K562 (cell line): ENCODE data around the gene LHPP. TPM values are rescaled to one million over a fixed set of nuclear protein-coding genes. Genes with fewer than 3 reads are reported as not detected.

Source experiments
- DLX4 ChIP-seq: fragments of 250-450 bp; sonication (Bioruptor Pico); IDR thresholded peaks from 2 replicates; pipeline ENCODE4 v1.6.1; 2021; ENCODE audit warnings: mild to moderate bottlenecking
- GTF2A2 ChIP-seq: IDR thresholded peaks from 2 replicates; pipeline ENCODE4 v1.6.1; 2016; ENCODE audit warnings: mild to moderate bottlenecking, missing genetic modification characterization, missing compliant biosample characterization
- MGA ChIP-seq: fragments of 450-650 bp; IDR thresholded peaks from 2 replicates; pipeline ENCODE4 v1.6.1; 2016; ENCODE audit warnings: mild to moderate bottlenecking, moderate library complexity
- PHF20 ChIP-seq: fragments of 450-650 bp; IDR thresholded peaks from 2 replicates; pipeline ENCODE4 v1.6.1; 2018; ENCODE audit not compliant: partially characterized antibody
- SMARCA5 ChIP-seq: fragments of 450-650 bp; IDR thresholded peaks from 2 replicates; pipeline ENCODE4 v1.6.1; 2016
- SRSF3 ChIP-seq: fragments of 200-400 bp; formaldehyde crosslinking; IDR thresholded peaks from 2 replicates; pipeline ENCODE4 v1.6.1; 2016; ENCODE audit warnings: mild to moderate bottlenecking, low read length, moderate library complexity; ENCODE audit not compliant: insufficient read depth
- ZBTB26 ChIP-seq: fragments of 450-650 bp; formaldehyde crosslinking; IDR thresholded peaks from 2 replicates; pipeline ENCODE4 v1.4.0; 2022; ENCODE audit warnings: missing genetic modification characterization
- polyA plus RNA-seq, 8 experiments: library from polyadenylated mRNA; depleted of rRNA in 4 of 8; stranded (reverse) in 5 of 8; unstranded in 3 of 8; fragments of >200 nt; fragmentation: Nextera tagmentation in 2 of 8; fragmentation: Illumina TruSeq in 1 of 8; extraction: Ambion mirVana in 2 of 8; extraction: Trizol in 1 of 8; gene quantifications; 2 replicates each; pipeline versions ENCODE4 v1.2.1 to v1.2.3, GENCODE V29; 2011 to 2014; ENCODE audit warnings: inconsistent platforms in 1 of 8, missing spikeins in 1 of 8
- total RNA-seq, 7 experiments: library from RNA; depleted of rRNA in 6 of 7; stranded (reverse); fragments of >200 nt in 6 of 7; fragmentation: Illumina TruSeq in 2 of 7; extraction: Trizol in 2 of 7; gene quantifications; 2 replicates each; pipeline versions ENCODE4 v1.2.1 to v1.2.3, GENCODE V29; 2011 to 2021; ENCODE audit warnings: low replicate concordance in 1 of 7

LHPP gene
- total and polyA plus RNA-seq, 9 of the 15 experiments (the other 6 are each of a cell fraction or from before 2014, with no cell fraction given): 0.34 to 7.4 (median 3.0) TPM

GRCh38 chr10:124484661-124485060 lies 23.0 kb downstream of the LHPP start (continued):
- TF ChIP-seq DLX4 (no peak), MGA (no peak), PHF20 (no peak), GTF2A2 (tag) (no peak), ZBTB26 (no peak), SRSF3 (no peak), SMARCA5 (no peak)
- TF ChIP-seq, all 486 proteins: peak for 0
